Stimulated activated memory B cell treated with anti-CD40 and anti-IgM and Interleukin-4, amounts not matched to agents 10 μg/mL and 1 μg/mL and 100 μg/mL, for 72 hours (primary cell): ENCODE results near the gene TOR1AIP2.
"Not testable (repeated sequence)": the region's sequence is repeated elsewhere in the genome, so short reads cannot be mapped to it uniquely, and the experiment has no call there.

Experiments
- ATAC-seq: fragments of 150-1000 bp; cut with Tn5 transposase; 2 replicates; pipeline ENCODE4 v1.10.0; 2021
- H3K27ac Mint-ChIP-seq: one replicate; pipeline ENCODE4 v1.8.0; 2022; ENCODE audit warnings: mild to moderate bottlenecking, mixed read lengths
- H3K27me3 Mint-ChIP-seq: one replicate; pipeline ENCODE4 v1.8.0; 2022; ENCODE audit warnings: mixed read lengths
- H3K36me3 Mint-ChIP-seq: one replicate; pipeline ENCODE4 v1.8.0; 2022; ENCODE audit warnings: mixed read lengths
- H3K4me1 Mint-ChIP-seq: one replicate; pipeline ENCODE4 v1.8.0; 2022; ENCODE audit warnings: mixed read lengths
- H3K4me3 Mint-ChIP-seq: one replicate; pipeline ENCODE4 v1.8.0; 2022; ENCODE audit warnings: mild to moderate bottlenecking, moderate library complexity, mixed read lengths
- H3K9me3 Mint-ChIP-seq: one replicate; pipeline ENCODE4 v1.8.0; 2022; ENCODE audit warnings: mixed read lengths

Gene TOR1AIP2

DNA sequence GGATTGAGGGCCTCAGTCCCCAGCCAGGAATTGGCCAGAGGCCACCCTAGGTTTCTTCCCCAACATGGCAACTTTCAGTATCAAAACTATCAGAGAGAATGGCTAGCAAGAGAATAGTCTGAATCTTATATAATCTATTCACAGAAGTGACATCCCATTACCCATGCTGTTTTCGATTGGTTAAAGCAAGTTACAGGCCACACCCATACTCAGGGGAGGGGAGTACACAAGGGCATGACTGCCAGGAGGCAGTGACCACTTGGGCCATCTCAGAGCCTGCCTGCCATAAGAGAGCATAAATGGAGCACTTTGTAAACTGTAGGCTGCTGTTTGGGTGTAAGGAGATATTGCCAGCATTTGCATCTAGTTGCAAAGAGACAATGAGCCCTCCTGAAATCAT, 69.1 kb downstream of the TOR1AIP2 start:
- no peaks in the 10 kb centered on the region for H3K9me3 Mint-ChIP-seq
- no peaks in the 10 kb centered on the region for H3K36me3 Mint-ChIP-seq
- ATAC-seq = no peak
- H3K27ac Mint-ChIP-seq = no peak overlapping the region
- H3K4me3 Mint-ChIP-seq = no peak overlapping the region
- H3K4me1 Mint-ChIP-seq = no peaks in the 10 kb centered on the region
- peaks cover 52% of the 10 kb centered on the region for H3K27me3 Mint-ChIP-seq

DNA sequence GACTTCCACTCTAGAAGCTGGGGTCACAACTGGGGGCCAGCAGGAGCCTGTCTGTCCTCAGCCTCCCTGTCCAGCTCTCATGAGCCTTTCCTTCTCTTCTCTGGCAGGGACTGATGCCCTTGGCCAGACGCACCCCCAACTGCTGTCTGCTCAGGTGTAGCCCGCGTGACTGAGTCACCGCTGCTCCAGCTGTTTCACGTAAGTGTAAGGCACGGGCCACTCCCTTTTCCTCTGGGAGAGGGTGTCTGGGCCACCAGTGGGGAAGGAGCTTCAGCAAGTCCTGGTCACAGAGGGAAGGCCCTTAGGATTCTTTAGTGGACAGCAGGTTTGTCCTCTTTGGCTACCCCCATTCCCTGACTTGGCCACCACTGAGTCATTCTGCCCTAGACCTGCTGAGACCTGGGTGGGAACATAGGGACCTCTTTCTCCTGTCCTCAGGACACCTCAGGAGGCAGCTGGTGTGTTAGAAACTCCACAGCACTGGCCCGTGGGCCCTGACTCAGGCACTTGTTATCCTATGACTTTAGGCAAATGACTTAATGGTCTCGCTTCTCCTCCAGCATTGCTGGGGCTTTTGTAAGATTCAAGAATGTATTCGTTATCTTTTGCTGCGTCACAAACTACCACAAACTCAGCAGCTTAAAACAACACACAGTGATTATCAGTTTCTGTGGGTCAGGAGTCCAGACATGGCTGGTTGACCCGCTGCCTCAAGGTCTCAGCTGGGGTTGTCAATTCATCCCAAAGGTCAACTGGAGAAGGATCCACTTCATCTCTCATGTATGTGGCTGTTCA, 69.7 kb downstream of the TOR1AIP2 start:
- no peak overlapping the region for H3K4me3 Mint-ChIP-seq
- no peak overlapping the region for H3K27ac Mint-ChIP-seq
- no peaks in the 10 kb centered on the region for H3K36me3 Mint-ChIP-seq
- no peaks in the 10 kb centered on the region for H3K9me3 Mint-ChIP-seq
- H3K27me3 Mint-ChIP-seq = peaks cover 46% of the 10 kb centered on the region
- ATAC-seq = no peak
- no peaks in the 10 kb centered on the region for H3K4me1 Mint-ChIP-seq

DNA sequence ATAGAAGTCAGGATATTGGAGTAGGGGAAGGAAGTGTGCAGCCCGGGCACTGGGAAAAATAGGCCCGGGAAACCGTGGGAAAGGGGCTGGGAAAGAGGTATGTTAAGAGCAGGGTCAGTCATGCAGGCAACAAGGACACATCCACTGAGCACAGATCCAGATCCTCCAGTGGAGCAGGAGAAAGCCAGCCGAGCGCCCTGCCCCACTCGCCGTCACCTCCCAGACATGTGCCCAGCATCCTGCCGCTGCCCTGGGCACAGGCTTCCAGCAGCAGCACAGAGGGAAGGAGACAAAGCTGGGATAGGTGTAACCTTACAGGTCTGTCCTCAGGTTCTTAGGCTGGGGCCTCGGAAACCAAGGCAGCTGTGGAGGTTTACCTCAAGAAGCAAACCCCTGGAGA, 70.3 kb downstream of the TOR1AIP2 start:
- ATAC-seq = no peak
- Mint-ChIP-seq H3K27ac (no peak overlapping the region), H3K36me3 (no peaks in the 10 kb centered on the region), H3K9me3 (no peaks in the 10 kb centered on the region), H3K27me3 (peaks cover 40% of the 10 kb centered on the region), H3K4me3 (no peak overlapping the region), H3K4me1 (no peaks in the 10 kb centered on the region)

DNA sequence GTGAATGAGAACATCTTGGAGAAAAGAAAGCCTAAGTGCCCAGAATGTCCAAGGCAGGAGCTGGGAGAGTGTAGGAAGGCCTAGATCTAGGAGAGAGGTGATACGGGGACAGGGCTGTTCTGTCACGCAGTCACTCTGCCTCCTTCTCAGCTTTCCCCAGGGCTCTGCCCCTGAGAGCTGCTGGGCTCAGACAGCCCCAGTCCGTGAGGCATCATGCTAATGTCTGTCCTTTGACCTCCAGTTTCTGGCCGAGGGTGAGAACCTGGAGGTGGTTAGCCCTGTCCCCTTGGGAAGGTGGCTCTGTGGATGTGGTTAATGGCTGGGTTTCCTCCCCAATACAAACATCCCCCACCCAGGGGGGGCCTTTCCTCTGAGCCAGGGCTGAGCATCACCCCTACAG, 71.3 kb downstream of the TOR1AIP2 start:
- Mint-ChIP-seq H3K27ac (no peak overlapping the region), H3K4me3 (no peak overlapping the region), H3K9me3 (no peaks in the 10 kb centered on the region), H3K4me1 (no peaks in the 10 kb centered on the region), H3K36me3 (no peaks in the 10 kb centered on the region), H3K27me3 (peaks cover 30% of the 10 kb centered on the region)
- no peak for ATAC-seq

DNA sequence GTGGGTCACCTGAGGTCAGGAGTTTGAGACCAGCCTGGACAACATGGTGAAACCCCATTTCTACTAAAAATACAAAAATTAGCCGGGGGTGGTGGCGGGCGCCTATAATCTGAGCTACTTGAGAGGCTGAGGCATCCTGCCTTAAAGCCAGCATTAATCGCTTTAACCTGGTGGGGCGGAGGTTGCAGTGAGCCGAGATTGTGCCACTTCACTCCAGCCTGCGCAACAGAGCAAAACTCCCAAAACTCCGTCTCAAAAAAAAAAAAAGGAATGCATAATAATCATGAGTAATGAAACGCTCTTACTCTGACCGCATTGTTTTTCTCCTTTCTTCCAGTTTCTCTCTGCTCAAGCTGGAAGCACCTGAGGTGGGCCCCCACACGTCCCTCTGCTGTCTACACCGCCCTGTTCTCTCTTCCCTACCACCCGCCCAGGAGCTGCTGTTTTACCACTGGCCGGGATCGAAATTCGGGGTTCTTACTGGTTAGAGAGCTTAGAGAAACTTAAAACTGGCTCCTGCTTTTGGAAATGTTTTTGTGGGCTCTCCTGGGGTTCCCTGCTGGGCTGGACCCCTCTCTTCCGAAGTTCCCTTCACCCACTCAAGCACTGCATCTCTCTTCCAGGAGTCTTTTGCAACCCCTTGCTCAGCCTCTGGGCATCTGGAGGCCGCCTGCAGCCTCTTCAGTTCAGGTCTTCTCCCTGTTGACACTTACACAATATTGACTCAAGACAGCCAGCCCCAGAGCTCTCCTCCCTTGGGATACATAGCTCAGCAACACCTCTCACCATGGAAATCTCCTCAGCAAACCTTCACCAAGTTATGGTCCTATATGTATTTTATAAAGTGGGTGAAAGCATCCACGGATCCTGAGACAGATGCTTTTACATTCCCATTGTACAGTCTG, 72.1 kb downstream of the TOR1AIP2 start:
- Mint-ChIP-seq H3K4me1 (no peaks in the 10 kb centered on the region), H3K36me3 (no peaks in the 10 kb centered on the region), H3K27me3 (peaks cover 27% of the 10 kb centered on the region)

DNA sequence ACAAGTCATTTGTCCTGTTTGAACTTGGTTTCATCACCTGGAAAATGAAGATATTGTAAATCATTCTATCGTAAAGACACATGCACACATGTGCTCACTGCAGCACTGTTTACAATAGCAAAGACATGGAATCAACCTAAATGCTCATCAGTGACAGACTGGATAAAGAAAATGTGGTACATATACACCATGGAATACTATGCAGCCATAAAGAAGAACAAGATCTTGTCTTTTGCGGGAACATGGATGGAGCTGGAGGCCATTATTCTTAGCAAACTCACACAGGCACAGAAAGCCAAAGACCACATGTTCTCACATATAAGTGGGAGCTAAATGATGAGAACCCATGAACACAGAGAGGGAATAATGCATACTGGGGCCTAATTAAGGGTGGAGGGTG, 73.2 kb downstream of the TOR1AIP2 start:
- not testable (repeated sequence) for H3K36me3 Mint-ChIP-seq, ATAC-seq, H3K4me1 Mint-ChIP-seq, H3K9me3 Mint-ChIP-seq, H3K4me3 Mint-ChIP-seq, H3K27ac Mint-ChIP-seq
- peaks cover 15% of the 10 kb centered on the region for H3K27me3 Mint-ChIP-seq

More for the DNA sequence above, 72.1 kb downstream of the TOR1AIP2 start:
- H3K4me3 Mint-ChIP-seq = no peak overlapping the region
- ATAC-seq = no peak
- H3K27ac Mint-ChIP-seq = no peak overlapping the region
- H3K9me3 Mint-ChIP-seq = no peaks in the 10 kb centered on the region

DNA sequence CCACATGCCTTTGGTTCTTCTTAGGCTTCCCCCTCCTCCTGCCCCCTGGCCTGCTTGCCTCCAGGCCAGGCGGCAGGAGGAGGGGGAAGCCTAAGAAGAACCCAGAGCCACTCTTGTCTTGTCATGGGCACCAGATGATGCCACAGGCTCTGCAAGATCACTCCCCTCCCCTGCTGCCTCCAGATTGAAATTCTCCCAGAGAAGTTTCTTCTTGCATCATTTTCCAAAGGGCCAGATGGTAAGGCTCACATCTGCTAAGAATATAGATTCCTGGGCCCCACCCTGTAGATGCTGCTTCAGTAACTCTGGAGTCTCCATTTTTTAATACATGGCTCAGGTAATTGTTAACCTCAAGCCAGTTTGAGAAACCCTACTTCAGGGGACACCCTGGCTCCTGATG, 73.7 kb downstream of the TOR1AIP2 start:
- H3K36me3 Mint-ChIP-seq = no peaks in the 10 kb centered on the region
- no peaks in the 10 kb centered on the region for H3K9me3 Mint-ChIP-seq
- H3K27me3 Mint-ChIP-seq = peaks cover 15% of the 10 kb centered on the region
- no peak overlapping the region for H3K27ac Mint-ChIP-seq
- no peak overlapping the region for H3K4me3 Mint-ChIP-seq
- H3K4me1 Mint-ChIP-seq = no peaks in the 10 kb centered on the region
- ATAC-seq = no peak

DNA sequence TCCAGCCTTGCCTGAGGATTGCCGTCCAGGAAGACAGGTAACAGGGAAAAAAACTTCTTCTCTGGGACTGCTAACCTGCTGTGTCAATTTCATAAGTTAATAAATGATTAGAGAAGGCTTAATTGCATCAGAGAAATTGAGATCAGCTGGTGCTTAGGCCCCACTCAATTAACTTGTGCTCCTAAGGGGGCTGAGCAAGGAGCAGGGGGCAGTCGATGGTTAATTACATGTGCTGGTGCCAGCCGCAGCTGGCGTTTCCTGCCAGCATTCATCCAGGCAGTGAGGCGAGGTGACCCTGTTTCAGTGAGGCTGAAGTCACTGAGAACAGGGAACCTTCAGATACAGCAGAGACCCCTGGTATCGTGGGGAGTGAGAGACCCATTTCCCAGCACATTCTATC, 74.5 kb downstream of the TOR1AIP2 start:
- Mint-ChIP-seq H3K4me3 (no peak overlapping the region), H3K27ac (no peak overlapping the region), H3K4me1 (no peaks in the 10 kb centered on the region), H3K36me3 (no peaks in the 10 kb centered on the region), H3K9me3 (no peaks in the 10 kb centered on the region), H3K27me3 (peaks cover 15% of the 10 kb centered on the region)
- ATAC-seq = no peak

DNA sequence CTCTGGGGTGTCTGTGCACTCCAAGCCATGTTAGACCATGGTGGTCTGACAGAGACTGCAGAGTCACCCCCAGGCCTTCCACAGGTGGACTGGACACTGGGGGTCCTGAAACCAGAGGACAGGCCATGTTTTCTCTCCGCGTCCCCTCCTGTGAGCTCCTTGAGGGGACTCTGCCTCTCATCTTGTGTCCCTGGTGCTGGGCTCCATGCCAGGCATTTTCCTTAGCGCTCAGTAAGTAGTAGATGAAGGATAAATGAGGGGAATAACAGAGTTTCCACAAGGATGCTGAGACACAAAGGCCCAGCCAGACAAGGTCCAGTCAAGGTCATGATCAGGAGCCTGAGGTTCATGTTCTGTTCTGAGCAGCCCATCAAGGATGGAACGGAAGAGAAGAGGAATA, 77.1 kb downstream of the TOR1AIP2 start:
- Mint-ChIP-seq H3K4me3 (no peak overlapping the region), H3K9me3 (no peaks in the 10 kb centered on the region), H3K4me1 (no peaks in the 10 kb centered on the region), H3K27me3 (peaks cover 14% of the 10 kb centered on the region), H3K27ac (no peak overlapping the region), H3K36me3 (no peaks in the 10 kb centered on the region)
- ATAC-seq = no peak

DNA sequence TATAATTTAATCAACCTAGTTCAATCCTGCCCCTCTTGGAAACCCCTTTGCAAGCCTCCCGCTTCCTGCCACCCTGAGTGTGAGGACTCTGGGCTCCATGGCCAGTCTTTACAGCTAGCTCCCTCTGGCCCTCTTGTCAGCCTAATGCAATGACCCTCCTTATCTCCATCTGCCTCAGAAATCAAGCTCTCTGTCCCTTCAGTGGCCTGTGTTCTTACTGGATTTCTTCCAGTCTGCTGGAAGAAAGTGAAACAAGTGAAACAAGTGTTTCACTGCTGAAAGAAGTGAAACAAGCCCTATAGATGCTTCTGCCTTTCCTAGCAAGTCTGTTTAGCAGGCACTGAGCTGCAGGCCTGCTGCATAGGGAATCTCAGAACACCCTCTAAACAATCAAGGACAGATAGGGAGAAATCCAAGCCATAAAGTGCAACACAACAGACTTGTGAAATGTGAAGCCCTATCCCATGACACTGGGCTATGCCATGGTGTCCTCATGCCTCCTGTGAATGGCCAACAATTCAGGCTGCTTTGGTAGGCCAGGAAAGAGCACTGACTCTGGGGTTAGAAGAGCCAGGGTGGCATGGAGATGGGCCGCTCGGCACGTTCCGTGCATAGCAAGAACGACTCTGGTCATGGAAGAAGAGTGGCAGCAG, 78.6 kb downstream of the TOR1AIP2 start:
- Mint-ChIP-seq H3K9me3 (no peaks in the 10 kb centered on the region), H3K27me3 (peaks cover 12% of the 10 kb centered on the region), H3K4me1 (no peaks in the 10 kb centered on the region), H3K36me3 (no peaks in the 10 kb centered on the region), H3K4me3 (no peak overlapping the region), H3K27ac (no peak overlapping the region)
- ATAC-seq = no peak

DNA sequence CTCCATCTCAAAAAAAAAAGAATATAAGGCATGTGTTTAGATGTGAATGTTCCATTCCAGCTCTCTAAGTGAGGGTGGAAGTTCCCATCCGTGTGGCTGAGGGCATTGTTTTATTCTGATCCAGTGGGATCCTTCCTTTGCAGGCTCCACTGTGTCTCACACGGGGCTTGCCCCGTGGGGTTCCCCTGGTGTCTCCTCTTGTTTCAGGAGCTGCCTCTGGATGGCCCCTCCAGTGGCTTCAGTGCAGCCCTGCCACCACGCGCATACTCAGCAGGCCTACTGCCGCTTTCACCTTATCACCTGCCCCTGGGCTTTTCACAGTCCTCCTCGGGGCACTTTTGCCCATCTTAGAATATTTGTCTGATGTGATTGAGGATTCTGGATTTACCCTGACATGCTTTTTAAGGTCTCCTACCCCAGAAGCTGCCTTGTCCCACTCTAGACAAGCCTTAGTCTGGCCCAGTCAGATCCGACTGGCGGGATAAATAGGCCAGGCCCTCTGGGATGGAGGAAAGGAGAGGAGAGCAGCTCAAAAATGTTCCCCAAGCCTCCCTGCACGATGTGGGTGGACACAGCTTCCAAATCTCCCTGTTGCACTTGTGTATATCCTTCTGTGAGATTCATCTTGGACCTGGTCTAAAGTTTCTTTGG, 79.3 kb downstream of the TOR1AIP2 start:
- H3K4me3 Mint-ChIP-seq = no peak overlapping the region
- H3K36me3 Mint-ChIP-seq = no peaks in the 10 kb centered on the region
- H3K27me3 Mint-ChIP-seq = peaks cover 12% of the 10 kb centered on the region
- H3K27ac Mint-ChIP-seq = no peak overlapping the region
- no peak for ATAC-seq
- H3K4me1 Mint-ChIP-seq = no peaks in the 10 kb centered on the region
- H3K9me3 Mint-ChIP-seq = no peaks in the 10 kb centered on the region

DNA sequence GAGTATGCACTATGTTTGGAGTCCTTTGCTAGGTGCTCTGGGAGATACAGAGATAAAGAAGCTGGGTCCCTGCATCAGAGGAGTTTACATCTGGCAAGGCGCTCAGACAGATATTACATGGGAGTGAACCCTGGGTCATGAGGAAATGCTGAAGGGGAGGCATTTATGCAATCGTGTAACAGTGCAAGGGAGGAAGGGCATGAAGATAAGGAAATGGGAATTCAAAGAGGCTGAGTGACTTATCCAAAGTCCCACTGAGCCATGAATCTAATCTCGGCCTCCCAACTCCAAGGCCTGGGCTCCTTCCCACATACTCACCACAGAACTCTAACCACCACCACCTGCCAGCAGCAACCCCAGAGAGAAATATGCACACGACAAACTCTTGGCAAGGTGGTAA, 82.9 kb downstream of the TOR1AIP2 start:
- Mint-ChIP-seq H3K4me3 (no peak overlapping the region), H3K27me3 (peaks cover 12% of the 10 kb centered on the region), H3K36me3 (no peaks in the 10 kb centered on the region), H3K9me3 (no peaks in the 10 kb centered on the region), H3K27ac (no peak overlapping the region), H3K4me1 (no peaks in the 10 kb centered on the region)
- ATAC-seq = no peak

DNA sequence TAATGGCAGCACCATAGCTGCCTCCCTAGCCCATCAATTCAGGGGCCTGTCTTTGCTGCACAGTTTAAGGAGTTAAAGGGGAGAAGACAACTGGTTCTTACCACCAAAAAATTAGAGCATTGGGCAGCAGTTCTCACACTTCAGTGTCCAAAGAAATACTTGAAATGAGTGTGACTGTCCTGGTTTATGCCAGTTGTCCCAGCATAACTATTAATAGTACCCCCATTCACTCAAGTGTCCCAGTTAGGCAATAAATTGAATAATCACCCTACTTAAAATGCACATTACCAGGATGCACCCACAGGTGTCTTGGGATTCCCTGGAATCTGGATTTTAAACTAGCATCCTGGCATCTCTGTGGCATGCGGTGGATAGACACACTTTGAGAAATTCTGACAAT, 83.5 kb downstream of the TOR1AIP2 start:
- H3K9me3 Mint-ChIP-seq = no peaks in the 10 kb centered on the region
- peaks cover 12% of the 10 kb centered on the region for H3K27me3 Mint-ChIP-seq
- H3K4me1 Mint-ChIP-seq = no peaks in the 10 kb centered on the region
- no peak for ATAC-seq
- H3K36me3 Mint-ChIP-seq = no peaks in the 10 kb centered on the region
- H3K4me3 Mint-ChIP-seq = no peak overlapping the region
- H3K27ac Mint-ChIP-seq = no peak overlapping the region

DNA sequence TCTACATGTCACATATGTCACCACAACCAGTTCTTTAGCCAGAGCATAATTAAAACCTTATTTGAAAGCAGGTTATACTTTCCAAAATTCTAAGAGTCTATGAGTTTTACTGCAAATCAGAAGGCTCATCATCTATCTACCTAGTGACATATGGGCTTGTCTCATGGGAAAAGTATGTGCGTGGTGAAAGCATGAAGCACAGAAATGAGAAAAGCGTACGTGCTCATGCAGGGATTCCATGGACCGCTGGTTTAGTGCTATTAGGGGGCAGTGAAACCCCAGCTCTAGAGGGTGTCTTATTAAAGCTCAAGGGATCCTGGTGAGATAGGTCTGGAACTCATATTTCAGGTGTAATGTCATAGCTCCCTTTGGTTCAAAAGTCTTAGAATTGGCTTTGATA, 84.3 kb downstream of the TOR1AIP2 start:
- ATAC-seq = no peak
- Mint-ChIP-seq H3K4me1 (no peaks in the 10 kb centered on the region), H3K27me3 (peaks cover 12% of the 10 kb centered on the region), H3K4me3 (no peak overlapping the region), H3K27ac (no peak overlapping the region), H3K9me3 (no peaks in the 10 kb centered on the region), H3K36me3 (no peaks in the 10 kb centered on the region)
